CD4-positive, alpha-beta T cell treated with Interleukin-6 for 4 hours (primary cell): ENCODE results near the gene MYO10.

ENCODE experiments used
- DNase-seq: peaks from one replicate; pipeline ENCODE4 v3.0.0-alpha.2; 2020; ENCODE audit warnings: mixed read lengths

Gene MYO10

GRCh38 chr5:16704945-16705344 lies 231.1 kb downstream of the MYO10 start:
- no peak for DNase-seq

DNA sequence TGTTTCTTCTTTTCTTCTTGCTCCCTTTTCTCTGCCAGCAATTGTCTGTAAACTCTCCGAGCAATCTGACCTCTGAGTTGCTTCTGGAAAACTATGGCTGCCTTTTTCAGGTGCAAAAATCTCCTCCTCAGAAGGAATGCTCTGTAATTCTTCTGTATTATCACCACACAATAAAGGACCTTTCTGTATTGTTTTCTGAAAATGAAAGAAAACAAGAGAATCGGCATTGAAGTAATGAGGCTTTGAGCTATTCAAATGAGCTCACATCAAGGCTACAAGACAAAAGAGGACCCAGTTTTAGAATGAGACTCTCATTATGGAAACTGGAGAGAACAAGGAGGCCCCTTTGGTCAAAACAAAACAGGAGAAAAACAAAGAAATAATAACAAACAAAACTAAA lies 233.1 kb downstream of the MYO10 start:
- no peak for DNase-seq

DNA sequence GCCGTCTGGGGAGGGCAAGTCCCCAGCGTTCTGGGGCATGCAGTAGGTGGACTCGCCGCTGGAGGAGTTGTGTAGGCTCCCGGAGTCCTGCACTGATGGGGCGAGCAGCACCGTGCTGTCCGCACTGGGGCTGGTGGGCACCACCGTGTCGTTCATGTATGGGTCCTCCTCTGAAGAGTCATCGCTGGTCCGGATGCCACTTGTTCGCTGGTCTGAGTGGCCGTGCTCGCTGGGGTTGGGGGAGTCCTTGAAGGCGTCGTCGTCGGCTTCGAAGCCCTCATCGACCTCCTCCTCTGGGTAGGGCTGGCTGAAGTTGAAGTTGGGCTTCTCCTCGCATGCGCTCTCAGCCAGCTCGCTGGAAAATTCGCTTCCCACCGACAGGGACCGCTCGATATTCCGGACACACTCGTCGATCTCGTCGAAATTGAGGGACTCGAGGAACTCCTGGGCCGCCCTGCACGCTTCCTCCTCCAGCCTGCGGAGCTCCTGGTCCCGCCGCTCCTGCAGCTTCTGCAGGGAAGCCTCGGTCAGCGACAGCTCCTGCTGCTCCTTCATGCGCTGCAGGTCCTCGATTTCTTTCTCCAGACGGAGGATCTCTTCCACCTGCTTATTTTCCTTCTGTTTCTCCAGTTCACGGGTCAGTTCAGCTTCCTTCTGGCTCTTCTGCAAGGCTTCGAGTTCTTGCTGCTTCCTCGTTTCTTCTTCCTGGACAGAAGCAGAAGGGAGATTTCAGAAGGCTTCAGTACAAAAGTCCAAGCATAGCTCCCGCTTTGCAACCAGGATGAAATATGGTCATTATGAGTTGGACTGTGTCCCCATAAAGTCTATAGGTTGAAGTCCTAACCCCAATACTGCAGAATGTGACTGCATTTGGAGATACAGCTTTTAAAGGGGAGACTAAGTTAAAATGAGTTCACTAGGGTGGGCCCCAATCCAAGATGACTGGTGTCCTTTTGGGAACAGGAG lies 234.7 kb downstream of the MYO10 start:
- DNase-seq: no peak

- DNase-seq: no peak
Measured at GRCh38 chr5:16700081-16700480, 236.0 kb downstream of the MYO10 start.

DNA sequence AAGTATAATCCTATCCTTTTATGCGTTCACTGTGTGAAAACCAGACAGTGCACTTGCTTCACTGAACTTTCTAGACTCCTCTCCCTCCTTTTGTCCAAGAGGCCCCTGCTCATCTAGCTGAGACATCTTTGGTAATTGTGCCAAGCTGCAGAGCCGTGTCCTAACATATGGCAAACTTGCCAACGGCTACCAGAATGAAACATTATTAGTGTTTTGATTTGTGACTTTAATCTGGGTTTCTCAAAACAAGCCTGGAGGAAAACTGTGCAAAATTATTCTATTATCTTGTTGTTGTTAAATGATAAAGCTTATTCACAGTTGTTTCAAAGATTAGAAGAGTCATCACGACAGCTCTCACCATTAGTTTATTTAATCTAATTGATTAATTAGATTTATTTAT lies 240.3 kb downstream of the MYO10 start:
- no peak for DNase-seq

- DNase-seq: no peak
Measured at GRCh38 chr5:16693879-16694278, 242.2 kb downstream of the MYO10 start.

- DNase-seq: no peak
Measured at GRCh38 chr5:16691731-16692130, 244.4 kb downstream of the MYO10 start.

- DNase-seq: no peak
Measured at GRCh38 chr5:16690243-16690852, 245.7 kb downstream of the MYO10 start.

- no peak for DNase-seq
Measured at GRCh38 chr5:16687898-16688297, 248.2 kb downstream of the MYO10 start.

- no peak for DNase-seq
Measured at GRCh38 chr5:16685069-16685468, 251.0 kb downstream of the MYO10 start.

GRCh38 chr5:16681876-16682275 lies 254.2 kb downstream of the MYO10 start:
- no peak for DNase-seq

GRCh38 chr5:16679863-16680262 lies 256.2 kb downstream of the MYO10 start:
- DNase-seq: no peak

- no peak for DNase-seq
Measured at GRCh38 chr5:16679190-16679589, 256.9 kb downstream of the MYO10 start.

DNA sequence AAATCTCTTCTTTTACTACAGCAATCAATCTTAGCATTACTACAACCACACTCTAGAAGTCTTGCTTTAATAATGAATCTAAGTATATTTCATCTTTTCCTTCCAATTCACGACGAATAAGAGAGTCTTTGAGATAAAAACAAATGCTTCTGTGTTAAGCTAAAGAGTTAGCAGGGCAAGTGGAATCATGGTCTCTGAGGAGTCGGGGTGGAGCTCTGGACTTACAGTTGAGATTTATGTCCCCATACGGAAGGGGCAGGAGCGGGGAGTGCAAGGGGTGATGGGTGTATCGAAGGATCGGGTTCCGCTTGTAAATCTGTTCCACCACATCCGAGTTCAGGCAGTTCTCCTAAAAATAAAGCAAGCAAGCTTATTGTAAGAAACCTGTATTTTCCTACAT lies 260.3 kb downstream of the MYO10 start:
- no peak for DNase-seq

GRCh38 chr5:16674750-16675149 lies 261.3 kb downstream of the MYO10 start:
- no peak for DNase-seq

DNA sequence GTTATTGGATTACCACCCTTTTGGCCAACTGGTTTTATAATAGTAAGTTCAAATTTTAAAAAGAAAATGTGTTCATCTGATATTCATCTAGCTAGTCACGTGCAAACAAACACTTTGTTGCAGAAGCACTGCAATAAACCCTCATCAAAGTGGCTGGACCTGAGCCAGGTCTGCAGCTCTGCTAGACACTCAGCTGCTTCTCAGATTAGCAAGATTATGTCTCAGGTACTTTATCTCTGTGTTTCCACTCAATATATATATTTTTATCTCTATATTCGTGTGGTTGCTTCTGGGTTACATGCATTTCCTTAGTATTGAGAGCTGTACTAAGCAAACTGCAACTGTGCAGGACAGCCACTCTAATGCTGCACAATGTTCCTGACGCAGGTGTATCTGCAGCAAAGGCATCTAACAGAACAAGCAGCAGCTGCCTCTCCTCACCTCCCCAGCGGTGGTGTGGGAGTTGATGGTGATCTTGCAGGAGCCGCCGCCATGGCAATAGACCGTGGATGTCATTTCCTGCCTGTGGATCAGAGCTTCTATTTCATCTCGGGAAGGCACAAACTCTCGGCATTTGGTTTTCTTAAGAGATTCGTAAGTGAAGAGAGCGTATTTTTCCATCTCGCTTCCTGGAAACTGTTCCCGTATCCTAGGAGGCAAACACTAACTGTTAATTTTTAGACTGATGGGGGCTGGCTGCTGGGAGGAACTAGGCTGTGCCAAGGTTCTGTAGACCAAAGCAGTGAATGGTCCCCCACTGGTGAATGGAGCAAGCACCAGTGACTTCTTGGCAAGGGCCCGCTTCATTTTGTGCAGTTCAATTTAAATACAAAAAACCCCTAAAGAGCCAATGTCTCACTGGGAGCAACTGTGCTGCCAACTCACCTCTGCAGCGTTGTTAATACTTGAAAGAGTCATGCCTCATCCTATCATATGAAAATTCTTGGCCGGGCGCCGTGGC lies 262.6 kb downstream of the MYO10 start:
- DNase-seq: peak; percentile 71

DNA sequence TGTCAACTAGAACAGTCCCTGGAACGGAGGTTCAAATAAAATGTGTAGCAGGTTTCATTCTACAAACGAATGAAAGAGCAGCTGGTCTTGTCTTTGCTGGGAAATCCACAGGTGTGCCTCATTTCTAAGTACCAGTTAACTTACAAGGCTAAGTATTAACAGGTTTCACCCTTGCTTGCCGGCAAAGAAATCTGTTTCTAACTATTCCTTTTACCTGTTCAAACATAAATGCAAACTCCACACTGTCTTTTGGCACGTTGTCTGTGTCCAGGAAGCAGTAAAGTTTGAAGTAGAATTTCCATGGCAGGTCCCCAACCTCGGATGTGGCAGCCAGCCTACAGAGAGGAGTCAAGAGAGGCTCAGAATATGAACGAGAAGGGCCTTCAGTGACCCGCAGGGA lies 264.9 kb downstream of the MYO10 start:
- DNase-seq: no peak

- no peak for DNase-seq
Measured at GRCh38 chr5:16669776-16670175, 266.3 kb downstream of the MYO10 start.

DNA sequence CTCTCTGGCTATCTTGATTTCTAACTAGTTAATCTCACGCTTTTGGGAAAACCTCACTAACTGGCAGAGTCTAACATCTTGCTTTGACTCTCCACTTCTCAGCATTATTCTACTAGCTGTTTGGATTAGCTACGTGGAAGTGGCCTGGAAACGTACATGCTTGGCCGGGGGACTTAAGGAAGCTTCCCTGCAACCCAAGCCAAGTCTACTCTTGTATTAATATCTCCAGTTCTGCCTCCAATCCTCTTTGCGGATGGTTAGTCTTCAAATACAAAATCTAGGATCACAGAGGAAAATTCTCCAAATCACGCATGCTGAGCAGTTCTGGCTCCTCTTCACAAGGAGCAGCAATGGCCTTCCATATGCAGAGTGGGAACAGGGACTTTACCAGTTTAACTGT lies 267.5 kb downstream of the MYO10 start:
- DNase-seq: no peak

DNA sequence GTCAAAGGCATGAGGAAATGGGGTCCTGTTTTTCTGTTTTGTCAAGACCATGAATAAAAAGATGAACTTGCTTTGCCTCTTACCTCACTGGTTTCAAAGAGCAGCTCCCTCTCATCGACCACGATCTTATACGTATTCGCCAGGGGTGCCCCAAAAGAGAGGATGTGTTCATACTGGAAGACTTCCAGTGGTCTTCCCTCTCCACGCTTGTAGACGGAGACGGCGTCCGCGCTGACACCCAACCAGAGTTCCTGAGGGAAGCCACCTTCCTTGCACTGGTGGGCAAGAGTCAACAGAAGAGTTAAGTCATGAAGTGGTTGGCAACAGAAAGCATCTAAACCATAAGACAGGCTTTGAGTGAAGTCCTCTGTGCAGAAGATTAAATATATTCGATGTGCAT lies 267.9 kb downstream of the MYO10 start:
- no peak for DNase-seq

- DNase-seq: peak; percentile 62
Measured at GRCh38 chr5:16666883-16667398, 269.1 kb downstream of the MYO10 start.

GRCh38 chr5:16666130-16666882 lies 269.8 kb downstream of the MYO10 start:
- DNase-seq: no peak
